ENCODE data around the gene KIF20B. TPM values are rescaled to one million over a fixed set of nuclear protein-coding genes. Genes with fewer than 3 reads are reported as not detected.

Gene KIF20B
- total and polyA plus RNA-seq, 2 of the 13 experiments (the other 11 are each of a cell fraction or from before 2014, with no cell fraction given) = 3.5 to 38.6 TPM

DNA sequence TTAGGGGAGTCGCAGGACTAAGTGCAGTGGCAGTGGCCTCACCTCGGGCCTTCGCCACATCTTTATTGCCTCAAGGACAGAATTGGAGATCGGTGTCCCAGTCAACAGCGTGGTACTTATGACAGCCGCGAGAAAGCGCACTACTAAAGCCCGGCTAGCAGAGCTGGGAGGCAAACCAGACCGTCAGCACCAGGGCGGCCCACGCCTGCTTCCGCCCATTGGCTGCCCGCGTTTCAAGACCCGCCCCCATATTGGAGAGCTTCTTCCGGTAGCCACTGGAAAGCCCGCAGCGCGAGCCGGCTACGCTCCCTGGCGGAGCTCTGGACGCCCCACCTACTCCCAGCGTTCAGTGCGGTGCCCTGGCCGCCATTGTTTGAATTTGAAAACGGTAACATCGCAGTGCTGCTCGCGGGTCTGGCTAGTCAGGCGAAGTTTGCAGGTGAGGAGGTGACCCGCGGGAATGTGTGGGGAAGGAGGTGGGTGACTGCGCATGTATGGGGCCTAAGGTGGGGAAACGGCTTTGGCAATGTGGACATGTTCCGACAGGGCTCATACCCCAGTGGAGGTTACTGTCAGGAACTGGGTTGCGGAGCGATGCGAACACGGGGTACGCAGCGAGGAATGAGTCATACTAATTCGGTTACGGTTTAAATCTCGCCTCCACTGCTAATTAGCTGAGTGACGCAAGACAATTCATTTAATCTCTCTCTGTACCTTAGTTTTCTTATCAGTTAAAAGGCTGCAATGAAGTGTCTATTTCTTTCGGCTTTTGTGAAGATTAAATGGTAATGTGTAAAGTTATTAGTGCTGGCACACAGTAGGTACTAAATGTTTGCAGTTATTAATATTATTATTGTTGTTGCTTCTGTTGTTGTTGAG lies at the start of gene KIF20B (continued):
- no peak for TF ChIP-seq EZH2 (conservative IDR thresholded peaks at IDR 0.05; ENCODE audit: low read depth, low read length)
- TF ChIP-seq NCOA5 (CRISPR knock-in tag; IDR thresholded peaks at IDR 0.05) = no peak
- peak; percentile 94 for TF ChIP-seq CBX1 (IDR thresholded peaks at IDR 0.05; ENCODE audit: low read depth)
- TF ChIP-seq ZNF749 (CRISPR knock-in tag; IDR thresholded peaks at IDR 0.05; ENCODE audit: borderline replicate concordance) = peak; percentile 61; the same call in 1 of the 2 replicates
- no peak for TF ChIP-seq POLR2AphosphoS2 (IDR thresholded peaks at IDR 0.05; ENCODE audit: low read depth, low read length)
- TF ChIP-seq ZBTB20 (CRISPR knock-in tag; IDR thresholded peaks at IDR 0.05; ENCODE audit: borderline replicate concordance, low read depth) = peak; percentile 91
- TF ChIP-seq KLF9 (CRISPR knock-in tag; IDR thresholded peaks at IDR 0.05; ENCODE audit: low read depth) = no peak
- peak; percentile 81; the same call in 1 of the 2 replicates for TF ChIP-seq JDP2 (CRISPR knock-in tag; IDR thresholded peaks at IDR 0.05; ENCODE audit: borderline replicate concordance)
- 0 out of 2 replicates have a peak, but pooled peaks have one; percentile 30 for TF ChIP-seq SRY (CRISPR knock-in tag; IDR thresholded peaks at IDR 0.05)
- peak; percentile 93 for TF ChIP-seq POLR2G (IDR thresholded peaks at IDR 0.05; ENCODE audit: low read depth, low read length)
- TF ChIP-seq ZNF777 (CRISPR knock-in tag; IDR thresholded peaks at IDR 0.05) = 0 out of 2 replicates have a peak, but pooled peaks have one; percentile 29
- TF ChIP-seq RAD21 (CRISPR knock-in tag; IDR thresholded peaks at IDR 0.05) = peak; percentile 76
- peak; percentile 99 for TF ChIP-seq TGIF2 (CRISPR knock-in tag; IDR thresholded peaks at IDR 0.05)
- no peak for TF ChIP-seq ZMAT5 (CRISPR knock-in tag; IDR thresholded peaks at IDR 0.05; ENCODE audit: borderline replicate concordance, low read depth)
- TF ChIP-seq KLF16 (CRISPR knock-in tag; IDR thresholded peaks at IDR 0.05) = peak in 1 of 2 experiments; percentile 79; a peak in 1 of 4 replicates
- no peak for TF ChIP-seq EED (CRISPR knock-in tag; IDR thresholded peaks at IDR 0.05)
- no peak for TF ChIP-seq ZNF510 (CRISPR knock-in tag; IDR thresholded peaks at IDR 0.05; ENCODE audit: low read depth)
- TF ChIP-seq, protein P1, sequence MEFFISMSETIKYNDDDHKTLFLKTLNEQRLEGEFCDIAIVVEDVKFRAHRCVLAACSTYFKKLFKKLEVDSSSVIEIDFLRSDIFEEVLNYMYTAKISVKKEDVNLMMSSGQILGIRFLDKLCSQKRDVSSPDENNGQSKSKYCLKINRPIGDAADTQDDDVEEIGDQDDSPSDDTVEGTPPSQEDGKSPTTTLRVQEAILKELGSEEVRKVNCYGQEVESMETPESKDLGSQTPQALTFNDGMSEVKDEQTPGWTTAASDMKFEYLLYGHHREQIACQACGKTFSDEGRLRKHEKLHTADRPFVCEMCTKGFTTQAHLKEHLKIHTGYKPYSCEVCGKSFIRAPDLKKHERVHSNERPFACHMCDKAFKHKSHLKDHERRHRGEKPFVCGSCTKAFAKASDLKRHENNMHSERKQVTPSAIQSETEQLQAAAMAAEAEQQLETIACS (CRISPR knock-in tag; IDR thresholded peaks at IDR 0.05) = 0 out of 2 replicates have a peak, but pooled peaks have one; percentile 33
- TF ChIP-seq FOXA3 (CRISPR knock-in tag; IDR thresholded peaks at IDR 0.05) = 0 out of 2 replicates have a peak, but pooled peaks have one; percentile 23
- TF ChIP-seq, protein P2, sequence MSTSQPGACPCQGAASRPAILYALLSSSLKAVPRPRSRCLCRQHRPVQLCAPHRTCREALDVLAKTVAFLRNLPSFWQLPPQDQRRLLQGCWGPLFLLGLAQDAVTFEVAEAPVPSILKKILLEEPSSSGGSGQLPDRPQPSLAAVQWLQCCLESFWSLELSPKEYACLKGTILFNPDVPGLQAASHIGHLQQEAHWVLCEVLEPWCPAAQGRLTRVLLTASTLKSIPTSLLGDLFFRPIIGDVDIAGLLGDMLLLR (CRISPR knock-in tag; IDR thresholded peaks at IDR 0.05) = 0 out of 2 replicates have a peak, but pooled peaks have one; percentile 61
- no peak for TF ChIP-seq TIGD3 (CRISPR knock-in tag; IDR thresholded peaks at IDR 0.05; ENCODE audit: borderline replicate concordance)
